Mesenteric fat pad (tissue), 1 donor: ENCODE data around the gene MC1R. TPM values are rescaled to one million over a fixed set of nuclear protein-coding genes. Genes with fewer than 3 reads are reported as not detected.
"Not testable (repeated sequence)": the region's sequence is repeated elsewhere in the genome, so short reads cannot be mapped to it uniquely, and the experiment has no call there.

ENCODE experiments used
- DNase-seq: peaks from one replicate; pipeline ENCODE4 v3.0.0-alpha.2; 2020; ENCODE audit warnings: low spot score
- long read RNA-seq: library from polyadenylated mRNA; unstranded; transcript quantifications from one replicate; pipeline ENCODE4 v2.0.0, GENCODE V29; 2020
- total RNA-seq: library from RNA; stranded (reverse); fragmentation: NEBNext Ultra II Directional; extraction: Animal tissue kit (Norgen Biotek cat#: 25700); gene quantifications from one replicate; pipeline ENCODE4 v1.2.1, GENCODE V29; 2021
- donor health status: DM: yes; HTN: yes; CAD: no.

MC1R gene
- total RNA-seq, result 2.4 TPM
- long read RNA-seq, partial matches to known transcripts, result 0 of 3 reads
- long read RNA-seq, other reads (novel, unspliced or antisense), result 1 of 3 reads

- DNase-seq, result no peak
Observed at GRCh38 chr16:89918453-89919347, at the start of gene MC1R. Gene MC1R (plus strand): TSS chr16:89918862. CDS start chr16:89919259, 397 bp downstream.

DNA sequence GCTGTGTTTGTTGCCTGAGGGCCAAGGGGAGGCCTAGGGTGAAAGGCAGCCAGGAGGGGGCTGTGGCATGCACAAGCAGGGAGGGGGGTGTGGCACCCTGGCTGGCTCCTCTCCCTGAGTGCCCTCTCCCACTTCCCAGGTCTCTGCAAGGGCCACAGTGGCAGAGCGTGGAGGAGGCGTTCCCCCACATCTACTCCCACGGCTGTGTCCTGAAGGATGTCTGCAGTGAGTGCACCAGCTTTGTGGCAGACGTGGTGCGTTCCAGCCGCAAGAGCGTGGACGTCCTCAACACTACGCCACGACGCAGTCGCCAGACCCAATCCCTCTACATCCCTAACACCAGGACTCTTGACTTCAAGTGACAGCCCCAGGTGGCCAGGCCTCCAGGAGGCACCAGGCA lies 48.8 kb upstream of the MC1R start:
- DNase-seq, result no peak

DNA sequence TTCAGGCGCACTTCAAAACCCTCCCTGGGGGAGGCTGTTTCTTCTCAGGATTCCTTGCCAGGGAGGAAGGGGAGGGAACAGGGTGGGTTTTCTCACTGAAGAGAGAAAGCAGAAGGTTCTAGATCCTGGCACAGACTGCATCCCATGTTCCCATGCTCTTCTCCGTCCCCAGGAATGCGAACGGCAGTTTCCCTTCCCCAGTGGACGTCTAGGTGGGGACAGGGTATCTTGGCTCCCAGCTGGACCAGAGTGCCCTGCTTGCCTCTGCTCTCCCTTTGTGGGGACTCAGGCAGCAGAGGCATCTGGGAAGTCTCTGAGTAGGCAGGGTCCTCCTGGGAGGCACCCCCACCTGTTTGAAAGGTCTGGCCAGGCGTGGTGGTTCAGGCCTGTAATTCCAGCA lies 48.2 kb upstream of the MC1R start:
- no peak for DNase-seq

DNA sequence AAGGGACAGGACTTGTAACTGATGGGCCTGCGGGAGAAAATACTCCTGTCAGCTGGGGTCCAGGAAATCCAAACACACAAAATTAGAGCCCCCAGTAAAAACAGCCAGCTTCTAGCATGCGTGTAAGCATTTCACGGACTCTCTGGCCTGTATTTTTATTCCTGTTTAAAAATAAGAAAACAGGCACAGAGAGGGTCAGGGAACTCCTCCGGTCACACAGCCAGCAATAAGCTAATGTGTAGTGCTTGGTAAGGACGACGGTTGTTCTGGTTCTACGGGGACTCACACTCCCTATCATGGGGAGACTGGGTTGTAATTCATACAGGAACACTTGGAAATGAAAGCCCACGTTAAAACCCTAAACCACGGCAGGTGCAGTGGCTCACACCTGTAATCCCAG lies 46.8 kb upstream of the MC1R start:
- no peak for DNase-seq

DNA sequence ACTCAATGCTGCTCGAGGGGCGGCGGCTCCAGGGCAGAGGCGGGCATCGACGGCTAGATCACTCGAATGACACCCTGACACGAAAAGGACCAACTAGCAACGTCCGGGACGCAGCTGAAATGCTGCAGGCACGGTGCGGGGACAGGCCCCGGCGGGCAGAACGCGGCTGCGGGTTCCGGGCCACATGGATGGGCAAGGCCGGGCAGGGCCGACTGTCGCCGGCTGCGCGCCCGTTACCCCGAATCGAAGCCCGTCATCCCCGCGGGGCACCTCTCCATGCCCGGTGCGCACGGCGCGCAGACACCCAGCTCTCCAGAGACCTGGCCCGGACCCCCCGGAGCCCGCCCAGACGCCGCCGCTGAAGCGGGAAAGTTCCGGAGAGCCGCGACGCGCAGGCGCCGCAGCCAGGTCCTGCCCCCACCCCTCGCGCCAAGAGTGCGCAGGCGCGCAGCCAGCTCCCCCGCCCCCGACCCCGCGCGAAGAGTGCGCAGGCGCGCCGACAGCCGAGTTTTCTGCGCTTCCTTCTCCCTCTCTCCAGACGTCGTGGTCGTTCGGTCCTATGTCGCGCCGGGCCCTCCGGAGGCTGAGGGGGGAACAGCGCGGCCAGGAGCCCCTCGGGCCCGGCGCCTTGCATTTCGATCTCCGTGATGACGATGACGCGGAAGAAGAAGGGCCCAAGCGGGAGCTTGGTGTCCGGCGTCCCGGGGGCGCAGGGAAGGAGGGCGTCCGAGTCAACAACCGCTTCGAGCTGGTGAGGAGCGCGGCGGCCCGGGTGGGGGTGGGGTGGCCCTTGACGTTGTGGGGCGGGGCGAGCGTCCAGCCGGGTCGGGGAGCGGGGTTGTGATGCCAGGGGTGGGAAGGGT lies 45.3 kb upstream of the MC1R start, which contains the start of gene TCF25:
Gene TCF25 (plus strand): TSS at position 484 of the 863 bp plus-strand sequence. CDS start 76 bp downstream, at position 560.
- DNase-seq, result peak; percentile 96

GRCh38 chr16:89873972-89874689 lies 44.5 kb upstream of the MC1R start:
- peak; percentile 99 for DNase-seq

DNA sequence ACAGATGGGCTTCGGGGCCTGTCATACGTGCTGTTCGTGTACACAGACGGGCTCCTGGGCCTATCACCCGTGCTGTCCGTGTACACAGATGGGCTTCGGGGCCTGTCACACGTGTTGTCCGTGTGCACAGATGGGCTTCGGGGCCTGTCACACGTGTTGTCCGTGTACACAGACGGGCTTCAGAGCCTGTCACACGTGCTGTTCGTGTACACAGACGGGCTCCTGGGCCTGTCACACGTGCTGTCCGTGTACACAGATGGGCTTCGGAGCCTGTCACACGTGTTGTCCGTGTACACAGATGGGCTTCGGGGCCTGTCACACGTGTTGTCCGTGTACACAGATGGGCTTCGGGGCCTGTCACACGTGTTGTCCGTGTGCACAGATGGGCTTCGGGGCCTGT lies 39.5 kb upstream of the MC1R start:
- DNase-seq, result not testable (repeated sequence)

GRCh38 chr16:89880477-89881367 lies 37.9 kb upstream of the MC1R start:
- DNase-seq, result no peak

GRCh38 chr16:89881368-89881730 lies 37.3 kb upstream of the MC1R start:
- DNase-seq, result no peak

DNA sequence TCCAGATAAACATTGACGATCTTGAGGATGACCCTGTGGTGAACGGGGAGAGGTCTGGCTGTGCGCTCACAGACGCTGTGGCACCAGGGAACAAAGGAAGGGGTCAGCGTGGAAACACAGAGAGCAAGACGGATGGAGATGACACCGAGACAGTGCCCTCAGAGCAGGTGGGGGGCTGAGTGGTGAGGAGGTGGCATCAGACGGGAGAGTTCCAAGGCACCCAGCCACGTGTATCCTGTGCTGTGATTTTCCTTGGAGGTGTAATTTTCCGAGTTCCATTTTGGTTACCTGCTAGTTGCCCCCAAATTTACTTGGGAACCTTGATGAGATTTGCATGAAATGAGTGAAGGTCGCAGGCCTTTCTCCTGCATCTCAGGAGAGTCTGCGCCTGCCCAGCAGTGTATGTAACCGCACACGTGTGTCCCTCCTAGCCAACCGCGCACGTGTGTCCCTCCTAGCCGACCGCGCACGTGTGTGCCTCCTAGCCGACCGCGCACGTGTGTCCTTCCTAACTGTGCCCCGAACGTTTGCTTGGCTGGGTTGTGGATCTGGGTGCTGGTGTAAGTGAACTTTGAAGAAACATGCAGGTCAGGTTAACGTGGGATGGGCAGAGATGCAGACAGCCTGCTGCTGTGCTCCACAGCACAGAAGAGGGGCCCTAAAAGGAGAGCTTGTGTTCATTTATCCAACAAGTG lies 35.2 kb upstream of the MC1R start:
- no peak for DNase-seq

DNA sequence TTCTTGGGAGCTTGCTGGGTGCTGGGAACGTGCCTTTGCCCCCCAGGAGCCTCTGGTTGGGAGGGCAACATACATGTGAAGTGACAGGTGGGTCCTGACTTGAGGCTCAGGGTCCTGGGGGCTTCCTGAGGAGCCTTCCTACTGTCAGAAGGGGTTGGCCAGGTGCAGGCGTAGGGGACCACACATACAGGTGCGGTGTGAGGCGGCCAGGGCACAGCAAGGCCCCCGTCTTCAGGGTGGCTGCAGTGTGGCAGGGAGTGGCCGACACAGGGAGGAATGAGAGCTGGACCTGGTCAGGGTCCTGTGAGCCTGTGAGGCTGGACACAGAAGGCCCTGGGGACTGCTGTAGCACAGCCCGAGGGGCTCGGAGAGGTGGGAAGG lies 34.6 kb upstream of the MC1R start:
- DNase-seq, result no peak

DNA sequence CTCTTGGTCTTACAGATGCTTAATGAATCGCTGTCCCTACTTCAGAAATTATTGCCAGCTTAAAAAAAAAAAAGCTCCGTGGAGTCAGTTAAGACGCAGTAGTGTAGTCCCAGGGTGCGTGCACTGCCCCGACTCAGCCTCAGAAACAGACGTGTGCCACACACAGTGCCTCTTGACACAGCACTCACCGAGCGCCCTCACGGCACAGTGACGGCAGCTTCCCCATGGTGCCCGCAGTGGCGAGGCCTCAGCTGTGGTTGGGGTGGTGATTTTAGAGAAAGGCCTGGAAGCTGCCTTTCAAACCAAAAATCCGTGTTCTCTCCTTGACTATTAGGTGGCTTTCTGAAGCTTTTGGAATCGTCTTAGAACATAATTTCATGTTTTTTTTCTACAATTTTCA lies 31.4 kb upstream of the MC1R start:
- no peak for DNase-seq

DNA sequence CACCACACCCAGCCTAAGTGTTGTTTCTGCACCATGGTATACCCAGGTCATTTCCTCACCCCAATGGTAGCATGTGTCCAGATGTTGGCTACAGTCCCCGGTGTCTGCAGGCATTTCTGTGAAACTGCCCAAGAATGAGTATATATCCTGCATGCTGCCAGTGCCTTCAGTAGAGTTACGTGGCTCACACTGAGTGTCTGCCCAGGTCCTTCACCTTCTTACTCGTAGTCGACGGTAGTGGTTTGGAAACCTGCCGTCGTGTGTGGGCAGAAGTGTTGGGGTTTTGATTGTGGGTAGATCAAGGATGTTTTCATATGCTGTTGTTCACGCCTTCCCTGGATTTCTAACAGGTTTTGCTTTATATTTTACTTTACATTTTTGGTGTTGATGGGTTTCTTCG lies 28.5 kb upstream of the MC1R start:
- DNase-seq, result no peak

GRCh38 chr16:89890886-89891657 lies 27.6 kb upstream of the MC1R start:
- no peak for DNase-seq

DNA sequence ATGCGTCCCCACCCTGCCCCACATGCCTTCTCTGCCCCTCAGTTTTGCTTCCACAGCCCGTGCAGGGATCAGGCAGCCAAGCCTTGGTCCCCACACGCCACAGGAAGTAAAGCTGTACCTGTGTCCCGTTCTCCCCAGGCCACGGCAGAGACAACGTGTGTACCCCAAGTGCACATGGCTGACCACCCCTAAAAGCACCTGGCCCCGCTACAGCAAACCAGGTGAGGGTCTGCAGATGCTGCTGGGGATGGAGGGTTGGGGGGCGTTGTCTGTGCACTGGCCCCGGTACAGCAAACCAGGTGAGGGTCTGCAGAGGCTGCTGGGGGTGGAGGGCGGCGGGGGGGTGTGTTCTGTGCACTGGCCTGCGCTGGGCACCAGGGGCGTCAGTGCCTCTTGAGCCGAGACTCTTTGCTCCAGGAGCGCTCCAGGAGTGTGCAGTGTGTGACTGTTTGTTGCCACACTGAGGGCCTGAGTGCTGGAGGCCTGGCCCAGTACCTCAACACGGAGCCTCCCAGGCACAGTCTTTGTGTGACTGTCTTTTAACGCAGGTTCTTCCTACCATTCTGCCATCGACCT lies 26.5 kb upstream of the MC1R start:
- DNase-seq, result no peak

DNA sequence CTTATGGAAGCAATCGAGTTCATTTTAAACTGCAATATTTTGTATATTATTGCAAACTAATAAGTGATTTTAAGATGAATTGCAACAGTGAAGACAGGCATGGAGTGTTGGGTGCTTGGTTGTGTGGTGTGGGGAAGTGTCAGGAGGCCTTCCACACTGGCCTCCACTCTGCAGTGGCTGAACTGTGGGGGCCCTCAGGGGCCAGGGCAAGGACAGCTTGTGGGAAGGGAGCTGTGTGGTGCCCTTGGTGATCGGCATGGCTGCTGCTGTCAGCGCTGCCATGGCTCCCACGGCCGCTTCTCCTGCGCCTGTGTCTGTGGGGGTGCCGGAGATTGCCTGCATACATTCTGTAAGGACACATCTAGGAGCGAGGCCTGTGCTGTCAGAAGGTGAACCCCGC lies 26.0 kb upstream of the MC1R start:
- DNase-seq, result no peak

GRCh38 chr16:89893642-89894548 lies 24.8 kb upstream of the MC1R start:
- DNase-seq, result no peak
